Activated CD8-positive, alpha-beta memory T cell treated with anti-CD3 and anti-CD28 coated beads, Interleukin-2, amount 50 U/mL, for 1 hour (primary cell): ENCODE data around the gene IL1RAPL1.

Experiments
- DNase-seq: peaks from one replicate; pipeline ENCODE4 v3.0.0-alpha.2; 2020; ENCODE audit errors: extremely low read depth

Gene IL1RAPL1

DNA sequence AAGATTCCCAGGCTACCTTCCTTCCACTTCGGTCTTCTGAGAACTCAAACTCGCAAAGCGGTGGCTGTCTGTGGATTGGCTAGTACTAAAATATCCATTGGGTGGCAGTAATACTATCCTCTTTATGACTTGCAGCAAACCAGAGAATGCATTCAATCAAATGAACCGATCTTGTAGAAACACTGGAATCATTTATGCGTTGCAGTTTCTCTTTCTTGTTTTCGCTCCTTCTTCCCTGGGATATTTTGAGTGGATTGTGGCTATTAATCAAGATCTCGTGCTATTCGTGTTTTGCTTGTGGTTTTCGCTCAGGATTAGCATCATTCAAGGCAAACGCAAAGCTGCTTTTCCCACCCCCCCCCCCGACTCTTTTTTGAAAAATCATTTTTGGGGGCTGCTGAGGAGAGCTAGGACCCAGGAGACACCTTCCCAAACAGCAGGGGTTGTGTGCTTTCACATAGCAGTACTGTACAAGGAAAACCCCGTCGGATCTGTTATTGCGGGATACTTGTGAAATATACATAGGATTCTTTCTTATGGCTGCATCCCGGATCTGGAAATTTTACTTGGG, at the start of gene IL1RAPL1:
TSS of gene IL1RAPL1 (plus strand) at position 466 of the 571 bp plus-strand sequence.
- DNase-seq, result no peak

DNA sequence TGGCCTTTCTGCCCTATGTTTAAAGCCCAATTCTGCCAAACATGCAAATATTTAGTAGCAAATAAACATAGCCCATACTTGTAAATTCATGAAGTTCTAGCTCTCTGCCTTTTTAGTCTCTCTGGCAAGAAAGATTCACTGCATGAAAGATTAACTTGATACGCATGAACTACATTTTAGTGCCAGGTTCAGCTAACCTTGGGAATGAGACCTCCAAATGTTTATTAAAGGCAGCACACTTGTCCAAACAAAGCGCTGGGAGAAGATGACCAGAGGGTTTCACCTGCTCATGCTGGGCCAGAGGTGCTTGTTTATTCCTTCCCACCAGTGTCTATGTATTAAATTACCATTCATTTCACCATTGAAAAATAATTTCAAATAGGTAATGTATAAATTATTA, 44.5 kb upstream of the IL1RAPL1 start:
- DNase-seq, result no peak

DNA sequence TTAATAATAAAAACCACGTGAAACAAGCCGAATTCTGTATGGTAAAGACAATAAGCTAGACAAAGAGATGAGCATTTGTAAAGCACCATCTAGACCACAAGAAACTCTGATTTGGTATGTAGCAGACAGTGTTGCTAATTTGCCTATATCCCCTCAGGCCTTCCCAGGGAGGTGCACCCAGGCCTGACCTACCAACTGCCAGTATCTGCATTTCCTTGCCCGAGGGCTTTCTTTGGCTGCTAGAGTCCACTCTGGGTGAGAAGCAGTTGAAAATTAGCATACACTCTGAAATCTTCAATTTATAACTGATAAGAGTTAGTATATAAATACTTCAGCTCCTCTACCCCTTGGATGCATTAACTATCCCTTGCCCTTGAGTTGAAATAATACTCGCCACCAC, 37.4 kb upstream of the IL1RAPL1 start:
- no peak for DNase-seq

DNA sequence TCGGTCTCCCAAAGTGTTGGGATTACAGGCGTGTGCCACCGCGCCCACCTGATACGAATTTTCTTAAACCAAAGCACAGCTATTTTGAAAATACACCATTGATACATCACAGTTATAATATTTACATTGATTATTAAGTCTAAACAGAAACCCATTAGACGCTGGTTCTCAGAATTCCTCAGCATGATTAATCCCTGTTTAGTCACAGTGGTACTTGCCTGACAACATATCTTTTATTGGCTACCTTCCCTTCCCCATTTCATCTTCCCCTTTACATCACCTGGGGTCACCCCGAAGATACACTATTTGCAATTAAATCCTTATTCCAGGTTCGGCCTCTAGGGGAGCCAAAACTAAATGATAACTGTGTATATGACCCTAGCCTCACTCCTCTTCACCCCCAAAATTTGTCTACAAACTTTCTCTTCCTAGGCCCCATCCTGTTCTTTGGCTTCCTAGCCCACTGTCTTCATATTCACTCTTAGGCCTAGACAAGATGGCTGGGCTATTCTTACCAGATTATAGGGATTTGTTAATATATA, 36.8 kb upstream of the IL1RAPL1 start:
- no peak for DNase-seq

DNA sequence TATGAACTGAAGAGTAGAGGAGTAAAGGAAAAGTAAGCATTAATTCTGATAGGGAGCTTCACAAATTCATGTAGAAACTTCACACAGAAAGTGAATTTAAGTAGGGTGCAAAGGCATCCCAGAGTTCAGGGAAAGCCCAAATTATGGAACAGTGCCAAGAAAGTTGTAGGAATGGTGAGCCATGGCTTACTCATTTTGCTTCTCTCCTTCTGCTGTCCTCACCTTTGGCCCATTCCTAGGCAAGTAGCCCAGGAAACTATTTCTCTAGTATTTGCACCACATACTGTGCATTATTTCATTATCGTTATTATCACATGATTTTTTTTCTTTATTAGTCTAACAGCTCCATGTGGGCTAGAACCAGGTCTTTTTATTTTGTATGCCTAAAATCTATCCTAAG, 34.9 kb upstream of the IL1RAPL1 start:
- no peak for DNase-seq

DNA sequence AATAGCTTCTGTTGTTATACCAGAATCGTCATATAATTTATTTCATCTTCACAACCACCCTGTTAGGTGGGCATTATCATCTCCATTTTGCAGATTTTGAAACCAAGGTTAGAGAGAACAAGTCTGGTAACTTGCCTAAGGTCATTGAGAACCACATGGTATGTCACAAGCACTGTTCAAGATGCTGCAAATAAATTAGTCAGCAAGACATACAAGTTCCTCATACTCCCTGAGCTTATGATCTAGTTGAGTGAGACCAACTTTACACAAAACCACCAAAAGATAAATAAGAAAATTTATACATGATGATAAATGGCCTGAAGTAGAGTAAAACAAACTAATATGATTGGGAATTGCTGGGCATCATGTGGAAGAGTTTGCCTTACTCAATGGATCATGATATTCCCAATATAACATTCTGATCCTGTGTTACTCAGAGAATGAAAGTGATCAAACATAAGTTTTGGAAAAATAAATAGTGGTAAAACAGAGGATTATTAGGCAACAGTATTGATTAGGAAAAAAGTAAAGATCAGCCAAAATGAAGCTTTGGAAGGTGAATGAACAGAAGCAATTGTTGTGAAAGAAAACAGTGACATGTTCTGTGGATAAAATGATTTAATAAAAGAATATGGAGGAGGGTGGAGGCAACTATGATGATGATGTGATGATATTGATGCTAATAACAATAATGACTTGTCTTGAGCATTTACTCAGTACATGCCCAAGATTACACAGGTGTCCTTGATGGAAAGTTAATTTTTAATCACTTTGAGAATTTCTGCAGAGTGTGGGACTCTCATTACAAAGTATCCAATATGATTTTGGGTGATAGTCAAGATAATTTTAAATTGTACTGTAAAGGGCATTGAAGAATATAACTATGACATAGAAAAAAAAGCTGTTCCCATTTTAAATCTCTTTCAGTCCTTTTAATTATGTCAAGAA, 34.1 kb upstream of the IL1RAPL1 start:
- DNase-seq, result no peak

DNA sequence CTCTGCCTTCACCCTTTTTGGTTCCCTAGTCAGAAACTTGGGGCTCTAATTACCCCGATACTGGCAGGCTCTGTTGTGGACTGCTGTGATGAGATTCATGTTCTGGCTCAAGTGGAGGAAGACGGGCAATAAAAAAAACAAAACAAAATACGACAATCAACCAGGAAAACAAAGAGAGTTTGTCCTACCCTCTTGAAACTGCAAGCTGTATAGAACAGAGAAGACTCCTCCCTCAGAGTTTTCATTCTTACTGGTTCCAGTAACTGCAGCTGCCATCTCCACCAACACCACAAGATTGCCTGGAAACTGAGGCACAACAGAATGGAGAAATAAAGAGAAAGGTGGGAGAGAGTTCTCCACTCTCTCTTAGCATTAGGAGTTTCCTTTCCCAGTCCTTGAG, 11.1 kb upstream of the IL1RAPL1 start:
- no peak for DNase-seq

DNA sequence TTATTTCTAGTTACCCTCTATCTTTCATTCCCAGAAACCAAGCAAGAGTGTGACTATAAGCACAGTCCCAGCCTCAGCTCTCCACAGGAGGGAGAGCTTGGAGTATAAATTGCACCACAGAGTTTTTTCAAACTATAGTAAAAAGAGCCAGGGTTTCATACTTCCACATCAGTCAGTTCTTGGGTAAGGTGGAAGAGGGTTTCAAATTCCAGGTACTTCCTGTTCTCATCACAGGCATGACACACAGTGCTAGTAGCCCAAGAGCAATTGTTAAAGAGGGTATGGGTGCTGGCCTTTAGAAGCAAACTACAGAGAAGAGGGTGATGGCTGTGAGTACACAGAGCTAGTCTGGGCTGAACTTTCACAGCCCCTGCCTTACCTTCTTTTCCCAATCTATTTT, 5.7 kb upstream of the IL1RAPL1 start:
- no peak for DNase-seq

DNA sequence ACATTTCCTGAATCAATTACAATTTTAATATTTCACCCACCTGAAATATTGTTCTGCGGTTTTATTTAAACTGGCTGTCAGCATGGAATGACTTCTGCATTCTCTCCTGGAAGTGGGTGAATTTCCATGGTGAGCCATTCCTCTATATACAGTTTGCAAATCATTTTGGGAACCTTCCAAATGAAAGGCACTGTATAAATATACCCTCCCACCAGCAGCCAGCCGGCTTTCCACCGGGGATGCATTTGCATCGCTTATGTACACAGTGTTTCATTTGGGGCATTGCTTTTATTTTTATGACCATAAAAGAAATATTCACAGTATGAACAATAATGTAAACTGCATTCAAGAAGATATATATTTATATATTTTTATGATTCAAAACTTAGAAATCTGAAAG, 4.7 kb upstream of the IL1RAPL1 start:
- no peak for DNase-seq

DNA sequence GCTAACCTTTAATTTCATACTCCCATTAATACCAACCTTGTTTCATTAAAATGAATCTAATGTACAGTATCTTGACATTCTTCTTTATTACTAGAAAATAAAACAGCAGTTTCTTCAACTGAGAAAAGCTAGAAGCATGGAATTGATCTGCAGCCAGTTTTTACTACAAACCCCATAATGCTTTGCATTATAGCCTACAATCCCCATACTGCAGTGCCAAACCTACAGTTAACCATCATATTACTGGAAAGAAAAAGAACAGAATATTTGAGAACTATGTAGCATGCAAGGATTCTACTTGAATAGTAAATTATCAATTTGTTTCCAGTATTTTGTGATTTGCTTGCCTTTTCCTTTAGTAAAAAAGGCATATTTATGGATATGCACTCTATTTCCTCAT, 3.2 kb upstream of the IL1RAPL1 start:
- no peak for DNase-seq

DNA sequence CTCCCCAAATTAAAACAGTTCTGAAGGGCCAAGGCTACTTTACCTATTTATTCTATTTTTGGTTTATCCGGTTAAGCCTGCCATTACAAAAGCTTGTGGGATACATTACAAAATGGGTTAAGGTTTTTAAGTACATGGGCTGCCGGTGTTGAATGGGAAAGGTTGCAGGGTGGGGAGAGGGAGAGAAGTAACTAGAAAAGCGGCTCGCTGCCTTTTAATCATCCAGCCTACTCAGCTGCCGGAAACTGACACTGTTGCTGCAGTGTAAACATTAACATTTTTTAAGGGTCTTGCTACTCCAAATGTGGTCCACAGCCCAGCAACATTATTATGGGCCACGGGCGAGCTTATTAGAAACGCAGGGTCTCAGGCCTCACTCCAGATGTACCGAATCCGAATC, 1.5 kb upstream of the IL1RAPL1 start:
- DNase-seq, result no peak

DNA sequence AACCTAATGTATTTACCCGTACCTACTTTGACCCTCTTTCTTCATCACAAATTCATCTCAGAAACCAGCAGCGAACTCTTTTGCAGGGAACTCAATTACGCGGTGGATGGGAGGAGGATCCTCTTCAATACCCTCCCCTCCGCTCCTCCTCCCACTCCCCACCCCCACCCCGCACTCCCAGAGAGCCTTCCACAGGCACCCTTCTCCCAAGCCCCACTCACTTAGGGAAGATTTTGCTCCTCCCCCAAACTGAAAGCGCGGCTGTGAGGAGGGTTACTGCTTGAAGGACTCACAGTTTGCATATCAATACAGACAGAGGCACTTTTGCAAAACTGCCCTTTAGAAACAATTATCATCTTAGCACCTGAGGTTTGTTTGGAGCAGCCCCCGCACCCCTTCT, 960 bp upstream of the IL1RAPL1 start:
- no peak for DNase-seq

DNA sequence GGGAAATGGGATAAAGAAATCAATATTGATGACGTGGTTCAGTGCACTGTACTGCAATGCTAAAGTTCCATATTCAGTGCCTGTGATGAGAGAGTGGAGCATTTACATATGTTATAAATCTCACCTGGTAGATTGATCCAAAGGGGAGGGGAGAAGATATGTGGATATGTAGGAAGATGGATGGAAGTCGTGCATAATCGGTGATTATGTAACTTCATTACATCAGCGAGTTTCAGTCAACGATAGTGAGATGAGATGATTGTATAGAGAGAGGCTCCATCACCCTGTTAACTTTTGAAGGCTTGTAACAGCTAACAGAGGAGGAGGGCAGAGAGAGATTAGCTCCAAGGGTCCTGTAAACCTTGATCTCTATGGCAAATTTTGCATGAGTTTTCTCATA, 1.8 kb downstream of the IL1RAPL1 start:
- DNase-seq, result no peak

DNA sequence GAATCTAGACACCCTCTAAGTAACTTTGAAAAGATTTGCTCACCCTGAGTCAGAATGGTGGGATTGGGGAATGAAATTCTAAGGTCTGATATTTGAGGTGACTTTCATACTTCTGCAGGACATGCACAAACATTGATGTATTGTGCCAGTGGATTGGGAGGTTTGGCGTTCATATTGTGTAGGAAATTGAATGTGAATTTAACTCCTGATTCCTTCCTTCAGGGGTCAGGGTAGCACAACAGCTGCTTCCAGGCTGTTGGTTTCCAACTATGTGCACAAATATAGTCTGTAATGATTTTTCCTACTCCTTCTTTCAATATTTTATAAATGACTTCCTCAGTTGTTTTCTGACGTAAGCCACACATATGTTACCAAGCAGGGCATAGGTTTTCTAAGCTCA, 3.1 kb downstream of the IL1RAPL1 start:
- no peak for DNase-seq

DNA sequence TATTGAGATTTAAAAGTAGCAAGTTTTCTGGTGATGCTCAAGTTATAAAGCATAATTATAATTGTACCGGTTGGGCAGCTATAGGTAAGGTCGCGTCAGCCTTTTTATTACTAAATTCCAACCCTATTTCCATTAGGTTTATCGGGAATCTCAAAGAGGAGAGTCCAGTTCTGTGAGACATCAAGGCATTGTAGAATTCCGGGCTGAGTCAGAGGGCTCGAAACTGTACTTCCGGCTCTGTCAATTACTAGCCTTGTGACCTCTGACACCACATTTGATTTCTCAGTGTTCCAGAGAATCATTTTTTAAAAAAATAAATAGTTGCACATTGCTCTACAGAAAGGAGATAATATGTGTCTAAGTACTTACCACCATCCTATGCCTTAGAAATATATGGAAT, 4.3 kb downstream of the IL1RAPL1 start:
- no peak for DNase-seq

DNA sequence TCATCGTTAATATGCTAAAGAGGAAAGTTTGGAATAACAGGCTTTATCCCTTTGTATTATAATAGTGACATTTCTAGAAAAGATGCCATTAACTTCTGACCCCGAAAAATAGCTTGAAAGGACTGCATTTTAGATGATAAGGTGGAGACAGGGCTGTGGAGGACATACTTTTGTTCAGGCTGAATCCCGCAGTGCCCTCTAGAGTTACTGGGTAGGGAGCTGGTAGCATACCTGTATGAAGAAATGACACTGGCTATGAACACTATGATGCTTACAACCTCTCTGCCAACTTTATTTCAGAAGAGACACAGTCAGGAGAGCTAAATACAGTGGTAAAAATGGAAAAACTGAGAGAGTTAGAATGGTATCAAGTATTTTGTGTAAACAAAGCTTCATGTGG, 8.1 kb downstream of the IL1RAPL1 start:
- no peak for DNase-seq

DNA sequence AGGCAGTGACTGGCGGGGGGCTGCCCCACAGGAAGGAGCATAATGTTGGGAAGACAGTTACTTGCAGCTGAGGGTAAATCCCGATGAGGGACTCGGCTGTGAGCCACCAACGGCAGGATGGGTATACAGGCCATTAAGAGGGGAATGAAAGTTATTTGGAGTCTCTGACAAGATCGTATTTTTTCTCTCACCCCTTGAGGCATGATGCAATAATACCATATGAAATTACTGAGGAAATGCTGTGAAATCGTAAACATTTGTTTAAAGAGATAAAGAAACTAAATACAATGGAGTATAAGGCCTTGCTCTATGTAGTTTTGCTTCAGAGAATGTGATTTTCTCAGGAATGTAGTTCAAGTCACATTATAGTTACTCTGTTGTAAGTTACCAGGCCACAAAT, 12.7 kb downstream of the IL1RAPL1 start:
- no peak for DNase-seq

DNA sequence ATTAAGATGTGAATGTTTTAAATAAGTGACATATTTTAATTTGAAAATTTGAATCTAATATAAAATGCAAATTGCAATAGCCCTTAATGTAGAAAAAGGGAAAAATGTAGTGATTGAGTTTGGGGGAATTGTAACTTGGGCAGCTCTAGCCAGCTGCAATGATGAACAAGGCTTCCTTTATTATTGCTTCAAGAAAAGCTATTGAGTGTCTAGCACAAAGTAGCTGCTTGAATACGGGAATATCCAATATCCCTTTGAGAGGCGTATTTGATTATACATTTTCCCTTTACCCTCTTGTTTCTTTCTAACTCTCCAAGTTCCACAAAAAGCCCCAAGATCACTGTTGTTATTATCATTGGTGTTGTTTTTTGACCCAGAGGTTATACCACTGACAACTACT, 21.8 kb downstream of the IL1RAPL1 start:
- DNase-seq, result no peak

DNA sequence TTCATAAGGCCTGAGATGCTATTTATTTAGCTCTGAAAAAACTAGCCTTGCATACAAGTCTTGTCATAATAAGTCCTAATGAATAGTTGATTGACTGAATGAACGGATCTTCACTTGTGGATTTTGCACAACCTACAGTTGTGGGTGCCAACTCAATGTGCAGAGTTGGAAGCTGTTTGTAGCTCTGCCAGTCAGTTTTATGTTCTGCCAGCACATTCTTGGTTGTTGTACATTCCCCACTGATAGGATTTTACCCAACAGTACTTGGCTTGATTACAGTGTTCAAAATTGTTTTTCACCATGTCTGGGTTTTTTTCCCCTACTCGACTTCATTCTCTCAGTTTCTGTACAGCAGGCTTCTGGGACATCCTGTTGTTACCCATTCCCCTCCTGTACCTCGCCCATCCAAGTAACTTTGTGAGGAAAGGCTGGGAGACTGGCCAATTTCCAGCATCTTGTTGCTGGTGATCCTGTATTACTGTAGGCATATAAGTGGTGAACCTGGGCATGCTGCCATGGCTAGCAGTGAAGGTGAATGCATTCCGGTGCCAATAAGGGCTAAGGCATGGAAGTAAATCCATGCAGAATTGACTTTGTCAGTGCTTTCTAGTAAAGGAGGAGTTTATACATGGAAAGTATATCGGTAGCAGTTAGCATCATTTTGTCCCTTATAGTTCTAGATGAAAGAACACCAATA, 22.8 kb downstream of the IL1RAPL1 start:
- DNase-seq, result no peak

DNA sequence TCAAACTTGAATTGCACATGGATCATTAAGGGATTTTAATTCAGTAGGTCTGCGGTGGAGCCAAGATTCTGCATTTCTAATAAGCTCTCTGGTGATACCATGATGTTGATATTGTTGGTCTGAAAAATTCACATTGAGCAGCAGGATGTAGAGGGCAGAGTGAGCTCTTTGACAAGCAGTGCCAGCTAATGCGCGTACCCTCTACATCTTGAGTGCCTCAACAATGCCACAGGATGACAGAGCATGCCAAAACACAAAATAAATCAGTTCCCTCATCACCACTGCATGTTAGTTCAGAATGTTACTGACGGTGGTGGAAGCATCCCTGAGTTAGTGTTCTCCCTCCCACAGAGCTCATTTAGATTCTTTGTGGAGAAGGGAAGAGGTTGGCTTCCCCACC, 23.5 kb downstream of the IL1RAPL1 start:
- no peak for DNase-seq

DNA sequence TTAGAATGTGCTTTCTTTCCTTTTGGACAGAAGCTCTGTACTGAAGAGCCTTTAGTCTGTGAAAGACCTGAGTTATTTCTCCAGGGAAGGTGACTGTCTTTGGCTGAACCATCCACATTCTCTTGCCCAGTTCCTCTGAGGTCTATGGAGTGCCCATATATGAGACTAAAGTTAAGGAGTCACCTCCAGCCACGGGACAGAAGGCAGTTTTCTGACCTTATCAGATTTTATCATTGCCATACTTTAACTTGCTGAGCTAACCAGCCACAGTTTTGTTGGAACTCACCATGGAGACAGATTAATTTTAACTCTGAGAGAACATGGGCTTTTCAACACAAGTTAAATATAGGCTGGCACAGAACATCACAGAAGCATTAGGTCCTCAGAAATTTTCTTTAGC, 26.3 kb downstream of the IL1RAPL1 start:
- no peak for DNase-seq

DNA sequence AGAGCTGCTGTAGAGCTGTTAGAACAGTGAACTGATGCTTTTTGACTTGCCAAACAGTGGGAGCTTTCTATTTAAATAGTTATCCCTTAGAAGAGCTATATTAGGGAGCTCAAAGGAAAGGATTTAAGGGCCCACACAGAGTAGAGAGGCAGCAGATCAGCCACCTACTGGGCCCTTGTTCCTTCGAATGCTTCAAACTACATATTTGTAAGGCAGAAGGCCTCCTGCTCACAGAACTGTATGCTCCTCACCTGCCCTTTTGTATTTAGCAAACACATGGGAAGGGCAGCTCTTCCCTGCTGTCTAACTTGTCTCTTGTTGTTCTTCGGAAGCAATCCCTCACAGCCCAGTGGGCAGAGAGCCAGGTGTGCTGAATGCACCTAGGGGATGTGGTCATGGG, 38.0 kb downstream of the IL1RAPL1 start:
- no peak for DNase-seq

DNA sequence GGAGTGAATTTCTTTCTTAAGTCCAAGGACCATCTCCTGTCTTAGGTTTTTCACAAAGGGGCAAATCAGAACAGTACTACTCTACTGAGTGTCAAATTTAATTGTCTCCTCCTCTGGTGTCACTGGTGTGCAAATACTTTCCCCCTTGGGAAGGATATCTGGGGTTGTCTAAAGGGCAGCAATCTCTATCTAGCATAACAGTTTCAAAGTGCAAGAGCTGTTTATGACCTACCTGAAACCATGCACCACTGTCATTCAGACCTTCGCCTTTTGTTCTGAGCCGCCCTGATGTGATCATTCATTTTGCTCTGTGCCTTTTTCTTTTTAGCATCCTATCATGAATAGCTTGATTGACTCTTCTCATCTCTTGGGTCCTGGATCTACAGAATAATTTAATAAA, 39.3 kb downstream of the IL1RAPL1 start:
- DNase-seq, result no peak
